GOT3 (cell line): Measurements from ENCODE around the gene TWNK.

Source experiments
- DNase-seq: peaks from one replicate; lab custom pipeline; 2025; ENCODE audit warnings: mixed read lengths; lab: John Stamatoyannopoulos, UW

TWNK gene

DNA sequence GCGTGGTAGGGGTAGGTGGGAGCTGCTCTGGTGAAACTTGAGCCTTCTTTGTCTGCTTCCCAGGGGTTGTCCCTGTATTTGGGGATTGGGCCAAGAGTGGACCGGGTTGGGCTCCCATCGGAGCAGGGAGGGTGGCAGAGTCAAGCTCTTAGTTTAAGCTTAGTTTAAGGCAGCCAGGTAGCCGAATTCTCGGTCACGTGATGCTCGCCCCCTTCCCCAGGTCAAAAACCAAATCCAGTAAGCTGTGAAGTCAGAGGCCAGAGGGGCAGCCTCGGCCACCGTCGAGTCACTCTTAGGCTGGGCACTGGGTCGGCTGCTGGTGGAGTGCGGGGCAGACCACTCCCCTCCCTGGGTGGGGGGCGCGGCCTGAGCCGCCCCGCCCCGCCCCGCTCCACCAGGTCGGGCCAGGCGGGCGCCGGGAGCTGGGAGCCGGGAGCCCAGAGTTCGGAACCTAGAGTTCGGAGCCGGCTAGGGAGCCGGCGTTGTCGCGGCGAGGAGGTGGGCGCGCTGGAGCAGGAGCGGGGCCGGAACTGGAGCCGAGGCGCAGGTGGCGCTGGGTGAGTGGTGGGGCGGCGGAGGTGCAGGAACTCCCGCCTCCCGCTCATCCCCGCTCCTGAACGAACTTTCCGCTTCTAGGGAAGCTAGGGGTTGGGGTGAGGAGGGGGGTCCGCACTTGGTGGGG is 9.5 kb downstream of the TWNK start:
- DNase-seq = no peak

GRCh38 chr10:100997360-100998182 is 10.2 kb downstream of the TWNK start:
- DNase-seq = peak; percentile 59

DNA sequence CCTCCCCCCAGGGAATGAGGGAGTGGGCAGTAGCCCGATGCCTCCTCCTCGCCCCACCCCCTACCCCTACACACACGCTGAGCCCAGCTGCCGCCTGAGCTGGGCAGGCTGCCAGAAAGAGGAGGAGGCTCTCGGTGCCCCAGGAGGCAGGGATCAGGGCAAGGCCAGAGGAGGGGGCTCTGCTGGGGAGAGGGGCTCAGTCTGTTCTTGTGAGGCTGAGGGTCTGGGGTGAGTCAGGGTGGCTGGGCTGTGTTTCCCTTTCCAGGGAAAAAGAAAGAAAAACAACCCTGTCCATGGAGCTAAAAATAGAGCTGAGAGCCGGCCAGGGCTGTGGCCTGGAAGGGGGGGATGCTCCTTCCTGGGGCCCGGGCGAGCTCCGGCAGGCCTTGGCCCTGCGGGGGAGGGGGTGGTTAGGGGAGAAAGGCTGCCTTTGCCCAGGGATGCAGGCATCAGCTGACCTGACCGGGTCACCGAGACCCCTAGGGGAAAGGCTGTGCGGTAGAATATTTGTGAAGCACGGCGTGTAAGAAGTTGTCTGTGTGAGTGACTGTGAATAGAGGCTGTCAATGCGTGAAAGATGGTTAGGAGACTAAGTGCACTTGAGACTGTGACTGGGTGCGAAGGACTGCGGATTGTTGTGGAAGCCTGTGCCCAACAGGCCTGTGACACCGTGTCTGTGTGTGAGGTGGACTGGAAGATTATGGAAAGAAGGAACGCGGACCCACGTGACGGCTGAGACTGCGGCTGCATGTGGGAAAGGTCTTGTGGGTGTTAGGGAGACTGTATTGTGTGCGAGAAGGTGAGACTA is 11.0 kb downstream of the TWNK start:
- DNase-seq = peak; percentile 66

- peak; percentile 37 for DNase-seq
These were observed 11.8 kb downstream of the TWNK start for GRCh38 chr10:100998991-100999741.

GRCh38 chr10:100999742-101000126 is 12.4 kb downstream of the TWNK start, which contains the start of gene LZTS2:
Gene LZTS2, plus strand, starts transcription at chr10:100999808. Its CDS starts 2,731 bp downstream, at chr10:101002539.
- no peak for DNase-seq

DNA sequence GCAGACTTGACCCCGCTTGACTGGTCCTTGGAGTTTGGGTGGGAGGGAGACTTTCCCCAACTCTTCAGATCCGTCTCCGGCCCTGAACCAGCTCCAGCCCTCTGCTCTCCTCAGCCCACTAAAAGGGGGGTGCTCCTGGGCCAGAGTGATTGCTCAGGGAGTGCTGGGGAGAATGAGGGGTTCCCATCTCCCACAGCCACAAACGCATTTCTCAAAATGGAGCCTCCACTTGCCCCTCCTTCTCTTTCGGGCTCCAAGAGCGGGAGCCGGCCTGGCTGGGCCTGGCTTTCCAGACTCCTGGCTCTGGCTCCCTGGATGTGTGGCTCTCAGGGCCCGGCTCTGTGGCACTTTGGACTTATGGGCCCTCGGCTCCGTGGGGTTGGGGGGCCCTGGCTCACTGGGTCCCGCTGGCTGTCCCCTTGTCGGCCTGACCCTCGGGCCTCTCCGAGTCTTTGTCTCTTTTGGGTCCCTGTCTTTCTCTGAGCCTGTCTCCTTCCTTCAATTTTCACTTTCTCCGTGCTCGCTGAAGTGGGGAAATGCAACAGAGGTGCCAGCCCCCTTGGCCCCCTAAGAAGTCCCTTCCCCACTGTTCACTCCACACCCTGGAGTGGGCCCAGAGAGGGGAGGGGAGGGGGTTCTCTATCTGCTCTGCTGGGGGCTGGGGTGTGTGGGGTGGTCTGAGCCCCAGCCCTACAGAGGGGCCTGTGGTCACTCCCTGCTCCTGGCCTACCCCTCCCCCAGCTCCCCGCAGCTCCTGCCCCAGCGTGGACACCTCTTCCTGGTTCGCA is 13.0 kb downstream of the TWNK start:
- DNase-seq = no peak

DNA sequence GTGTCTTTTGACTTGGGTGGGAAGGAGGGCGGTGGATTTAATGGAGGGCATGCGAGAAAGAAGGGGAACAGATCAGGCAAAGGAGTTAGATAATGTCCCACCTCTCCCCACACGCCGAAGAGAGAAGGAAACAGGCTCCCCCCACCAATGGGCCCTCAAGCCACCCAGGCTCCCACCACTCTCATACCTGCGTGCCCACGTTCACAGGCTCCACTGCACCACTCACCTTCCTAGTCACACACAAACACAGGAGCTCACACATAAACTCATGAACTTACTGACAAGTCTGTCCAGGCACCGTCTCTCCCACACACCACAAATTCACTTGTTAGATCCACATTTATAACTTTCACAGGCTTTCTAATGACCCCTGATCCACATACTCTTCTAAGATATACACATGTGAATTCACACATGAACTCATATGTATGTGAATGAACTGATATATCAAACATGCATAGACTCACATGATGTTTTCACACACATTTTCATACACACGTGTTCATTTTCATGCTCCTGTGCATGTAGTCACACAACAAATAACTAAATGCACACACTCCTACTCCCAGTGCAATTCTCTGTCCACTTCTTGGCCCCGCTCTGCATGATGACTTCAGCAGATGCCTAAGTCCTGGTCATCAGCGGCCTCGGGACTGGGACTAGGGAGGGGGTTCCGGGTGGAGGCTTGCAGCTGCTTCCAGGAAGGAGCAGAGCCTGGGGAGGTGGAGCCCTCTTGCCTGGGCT is 13.7 kb downstream of the TWNK start:
- DNase-seq = peak; percentile 16

GRCh38 chr10:101001659-101002035 is 14.3 kb downstream of the TWNK start:
- DNase-seq = no peak

GRCh38 chr10:101002456-101002855 is 15.1 kb downstream of the TWNK start:
- no peak for DNase-seq

GRCh38 chr10:101003639-101004206 is 16.4 kb downstream of the TWNK start:
- DNase-seq = no peak

DNA sequence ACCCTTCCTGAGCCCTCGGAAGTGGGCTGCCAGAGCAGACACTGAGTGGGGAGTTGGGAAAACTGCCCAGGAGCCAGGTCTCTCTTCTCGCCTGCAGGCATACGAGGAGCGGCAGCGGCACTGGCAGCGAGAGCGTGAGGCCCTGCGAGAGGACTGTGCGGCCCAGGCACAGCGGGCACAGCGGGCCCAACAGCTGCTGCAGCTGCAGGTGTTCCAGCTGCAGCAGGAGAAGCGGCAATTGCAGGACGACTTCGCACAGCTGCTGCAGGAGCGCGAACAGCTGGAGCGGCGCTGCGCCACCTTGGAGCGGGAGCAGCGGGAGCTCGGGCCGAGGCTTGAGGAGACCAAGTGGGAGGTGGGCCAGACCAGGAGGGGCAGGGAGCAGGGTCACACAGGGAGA is 18.0 kb downstream of the TWNK start:
- DNase-seq = no peak

DNA sequence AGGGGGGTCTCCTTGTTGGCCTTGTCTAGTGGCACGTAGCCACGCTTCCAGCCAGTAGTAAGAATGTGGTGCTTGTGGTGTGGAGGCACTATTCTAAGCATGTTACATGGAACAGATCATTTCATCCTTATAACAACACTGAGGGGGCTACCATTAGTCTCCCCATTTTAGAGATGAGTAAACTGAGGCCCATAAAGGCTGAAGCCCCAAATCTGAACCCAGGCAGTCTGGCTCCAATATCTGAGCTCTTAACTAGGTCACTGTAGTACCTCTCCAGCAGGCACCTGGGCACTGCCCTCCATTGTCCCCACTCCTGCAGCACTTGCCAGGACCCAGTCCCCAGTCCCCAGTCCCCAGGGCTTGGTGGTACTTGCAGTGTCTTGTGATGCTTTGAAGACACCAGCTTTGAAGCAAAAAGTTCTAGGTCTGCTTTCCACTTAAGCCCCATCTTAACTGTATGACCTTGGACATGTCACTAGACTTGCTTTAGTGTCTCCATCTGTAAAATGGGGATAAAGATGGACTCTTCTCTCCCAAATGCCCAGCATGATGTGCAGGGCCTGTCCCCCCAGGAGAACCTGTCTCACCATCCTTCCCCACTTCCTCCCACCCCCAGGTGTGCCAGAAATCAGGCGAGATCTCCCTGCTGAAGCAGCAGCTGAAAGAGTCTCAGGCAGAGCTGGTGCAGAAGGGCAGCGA is 18.7 kb downstream of the TWNK start:
- no peak for DNase-seq

DNA sequence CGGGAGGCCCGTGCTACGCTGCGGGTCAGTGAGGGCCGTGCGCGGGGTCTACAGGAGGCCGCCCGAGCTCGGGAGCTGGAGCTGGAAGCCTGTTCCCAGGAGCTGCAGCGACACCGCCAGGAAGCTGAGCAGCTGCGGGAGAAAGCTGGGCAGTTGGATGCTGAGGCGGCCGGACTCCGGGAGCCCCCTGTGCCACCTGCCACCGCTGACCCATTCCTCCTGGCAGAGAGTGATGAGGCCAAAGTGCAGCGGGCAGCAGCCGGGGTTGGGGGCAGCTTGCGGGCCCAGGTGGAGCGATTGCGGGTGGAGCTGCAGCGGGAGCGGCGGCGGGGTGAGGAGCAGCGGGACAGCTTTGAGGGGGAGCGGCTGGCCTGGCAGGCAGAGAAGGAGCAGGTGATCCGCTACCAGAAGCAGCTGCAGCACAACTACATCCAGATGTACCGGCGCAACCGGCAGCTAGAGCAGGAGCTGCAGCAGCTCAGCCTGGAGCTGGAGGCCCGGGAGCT is 19.3 kb downstream of the TWNK start:
- DNase-seq = no peak

GRCh38 chr10:101007099-101007711 is 19.9 kb downstream of the TWNK start:
- DNase-seq = no peak

GRCh38 chr10:101007915-101008822 is 20.8 kb downstream of the TWNK start:
- DNase-seq = no peak

DNA sequence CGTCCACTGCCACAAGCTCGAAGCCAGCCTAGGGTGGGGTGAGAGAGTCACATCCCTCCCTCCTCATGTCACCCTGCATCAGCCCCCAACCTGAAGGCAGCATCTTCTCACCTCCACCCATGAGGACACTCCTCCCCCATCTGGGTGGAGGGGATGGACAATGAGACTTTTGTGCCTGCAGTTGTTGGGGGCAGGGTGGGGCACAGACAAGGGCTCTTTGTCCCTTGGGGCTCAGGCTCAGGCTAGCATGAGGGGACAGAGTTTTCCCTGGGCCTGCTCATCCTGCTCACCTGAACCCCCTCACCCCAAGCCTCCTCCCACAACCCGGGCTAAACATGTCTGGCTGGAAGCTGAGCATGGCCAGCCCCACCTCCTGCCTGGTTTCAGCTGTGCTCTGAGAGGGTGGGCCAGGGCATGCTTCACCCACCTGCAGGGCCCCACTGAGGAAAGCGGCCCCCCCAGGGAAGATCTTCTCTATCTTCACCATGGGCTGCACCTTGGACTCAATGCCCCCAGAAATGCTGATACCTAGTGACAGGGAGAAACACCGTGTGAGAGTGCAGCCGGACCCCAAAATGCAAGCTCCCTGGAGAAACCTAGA is 21.6 kb downstream of the TWNK start:
- DNase-seq = no peak

- no peak for DNase-seq
These were observed 23.0 kb downstream of the TWNK start for GRCh38 chr10:101010329-101010728.
